HEK293 (cell line): ENCODE data around the gene C16orf92.

ENCODE experiments used
- HOXA7 ChIP-seq: sonication (generic); formaldehyde crosslinking; IDR thresholded peaks from 2 replicates; pipeline ENCODE4 v1.8.1; 2022; ENCODE audit warnings: missing genetic modification reagents, borderline replicate concordance
- HOXD13 ChIP-seq: sonication (generic); formaldehyde crosslinking; IDR thresholded peaks from 2 replicates; pipeline ENCODE4 v1.8.0; 2022; ENCODE audit warnings: missing genetic modification reagents, borderline replicate concordance
- IKZF3 ChIP-seq: fragments of 450-650 bp; IDR thresholded peaks from 2 replicates; pipeline ENCODE4 v1.5.0; 2018; ENCODE audit warnings: missing biosample characterization, mild to moderate bottlenecking, missing genetic modification characterization, moderate library complexity
- PATZ1 ChIP-seq: fragments of 450-650 bp; formaldehyde crosslinking; IDR thresholded peaks from 2 replicates; pipeline ENCODE4 v1.5.1; 2016; ENCODE audit warnings: missing biosample characterization, missing genetic modification characterization
- PRDM1 ChIP-seq: fragments of 450-650 bp; formaldehyde crosslinking; IDR thresholded peaks from 2 replicates; pipeline ENCODE4; 2016; ENCODE audit warnings: missing biosample characterization, missing genetic modification characterization
- RBAK ChIP-seq: fragments of 450-650 bp; formaldehyde crosslinking; IDR thresholded peaks from 2 replicates; pipeline ENCODE4 v1.5.1; 2016; ENCODE audit warnings: missing biosample characterization, missing genetic modification characterization
- ZFHX2 ChIP-seq: fragments of 450-650 bp; formaldehyde crosslinking; conservative IDR thresholded peaks from 2 replicates; pipeline ENCODE4 v1.5.1; 2016; ENCODE audit warnings: missing biosample characterization, missing genetic modification characterization
- ZNF133 ChIP-seq: fragments of 450-650 bp; formaldehyde crosslinking; IDR thresholded peaks from 2 replicates; pipeline ENCODE4 v1.5.1; 2016; ENCODE audit warnings: missing biosample characterization, missing genetic modification characterization
- ZNF140 ChIP-seq: fragments of 450-650 bp; formaldehyde crosslinking; IDR thresholded peaks from 2 replicates; pipeline ENCODE4 v1.5.1; 2016; ENCODE audit warnings: missing biosample characterization, missing genetic modification characterization
- ZNF221 ChIP-seq: fragments of 450-650 bp; formaldehyde crosslinking; IDR thresholded peaks from 2 replicates; pipeline ENCODE4 v1.5.1; 2017; ENCODE audit warnings: missing biosample characterization, missing genetic modification characterization, borderline replicate concordance
- ZNF366 ChIP-seq: fragments of 450-650 bp; formaldehyde crosslinking; conservative IDR thresholded peaks from 2 replicates; pipeline ENCODE4 v1.5.1; 2016; ENCODE audit warnings: missing biosample characterization, missing genetic modification characterization
- ZNF530 ChIP-seq: fragments of 450-650 bp; formaldehyde crosslinking; IDR thresholded peaks from 2 replicates; pipeline ENCODE4 v1.5.1; 2016; ENCODE audit warnings: low read depth, missing biosample characterization, missing genetic modification characterization
- ZNF654 ChIP-seq: fragments of 450-650 bp; formaldehyde crosslinking; IDR thresholded peaks from 2 replicates; pipeline ENCODE4 v1.5.1; 2016; ENCODE audit warnings: low read depth, missing biosample characterization, missing genetic modification characterization
- ZSCAN18 ChIP-seq: fragments of 450-650 bp; formaldehyde crosslinking; IDR thresholded peaks from 2 replicates; pipeline ENCODE4 v1.5.1; 2016; ENCODE audit warnings: missing biosample characterization, missing genetic modification characterization
- TF ChIP-seq, protein P1 (sequence below): fragments of 450-650 bp; formaldehyde crosslinking; IDR thresholded peaks from 2 replicates; pipeline ENCODE4 v1.5.1; 2017; ENCODE audit warnings: missing biosample characterization, missing genetic modification characterization
- TF ChIP-seq, protein P2 (sequence below): fragments of 450-650 bp; formaldehyde crosslinking; IDR thresholded peaks from 2 replicates; pipeline ENCODE4 v1.5.1; 2016; ENCODE audit warnings: missing biosample characterization, missing genetic modification characterization
- TF ChIP-seq, protein P3 (sequence below): fragments of 450-650 bp; formaldehyde crosslinking; IDR thresholded peaks from 2 replicates; pipeline ENCODE4 v1.5.1; 2017; ENCODE audit warnings: missing biosample characterization, missing genetic modification characterization

The C16orf92 gene

DNA sequence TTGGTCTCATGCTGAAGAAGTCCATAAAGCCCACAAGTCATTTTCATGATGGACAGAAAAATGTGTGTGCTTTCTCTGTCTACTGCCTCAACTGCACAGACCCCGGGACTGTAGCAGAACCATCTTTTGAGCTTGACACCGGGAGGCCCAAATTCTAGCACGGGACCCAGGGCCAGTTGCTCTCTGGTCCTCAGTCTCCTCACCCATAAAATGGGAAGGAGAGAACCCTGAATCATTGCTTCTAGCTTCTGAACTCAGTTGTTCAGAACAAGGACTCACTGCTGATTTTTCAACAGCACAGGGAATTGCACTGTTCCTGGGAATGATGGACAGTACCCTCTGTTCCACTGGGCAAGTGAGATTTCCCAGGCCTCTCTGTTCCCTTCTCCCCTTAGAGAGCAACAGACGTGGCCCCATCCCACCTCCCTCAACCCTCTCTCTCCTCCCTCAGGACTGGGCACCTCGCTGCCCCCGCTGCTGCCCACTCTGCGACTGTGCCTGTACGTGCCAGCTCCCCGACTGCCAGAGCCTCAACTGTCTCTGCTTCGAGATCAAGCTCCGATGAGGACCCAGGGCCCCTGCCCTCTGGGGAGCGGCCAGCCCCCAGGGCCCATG lies 40.4 kb downstream of the C16orf92 start (continued):
- no peak for TF ChIP-seq PATZ1 (tag by site-specific recombination)
- TF ChIP-seq ZNF140 (tag by site-specific recombination), result no peak
- no peak for TF ChIP-seq ZNF133 (tag by site-specific recombination)
- peak; percentile 18; the same call in 1 of the 2 replicates for TF ChIP-seq ZFHX2 (tag by site-specific recombination)
- TF ChIP-seq, protein P1, sequence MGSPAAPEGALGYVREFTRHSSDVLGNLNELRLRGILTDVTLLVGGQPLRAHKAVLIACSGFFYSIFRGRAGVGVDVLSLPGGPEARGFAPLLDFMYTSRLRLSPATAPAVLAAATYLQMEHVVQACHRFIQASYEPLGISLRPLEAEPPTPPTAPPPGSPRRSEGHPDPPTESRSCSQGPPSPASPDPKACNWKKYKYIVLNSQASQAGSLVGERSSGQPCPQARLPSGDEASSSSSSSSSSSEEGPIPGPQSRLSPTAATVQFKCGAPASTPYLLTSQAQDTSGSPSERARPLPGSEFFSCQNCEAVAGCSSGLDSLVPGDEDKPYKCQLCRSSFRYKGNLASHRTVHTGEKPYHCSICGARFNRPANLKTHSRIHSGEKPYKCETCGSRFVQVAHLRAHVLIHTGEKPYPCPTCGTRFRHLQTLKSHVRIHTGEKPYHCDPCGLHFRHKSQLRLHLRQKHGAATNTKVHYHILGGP (tag by site-specific recombination), result no peak
- TF ChIP-seq ZNF221 (tag by site-specific recombination), result no peak
- TF ChIP-seq, protein P2, sequence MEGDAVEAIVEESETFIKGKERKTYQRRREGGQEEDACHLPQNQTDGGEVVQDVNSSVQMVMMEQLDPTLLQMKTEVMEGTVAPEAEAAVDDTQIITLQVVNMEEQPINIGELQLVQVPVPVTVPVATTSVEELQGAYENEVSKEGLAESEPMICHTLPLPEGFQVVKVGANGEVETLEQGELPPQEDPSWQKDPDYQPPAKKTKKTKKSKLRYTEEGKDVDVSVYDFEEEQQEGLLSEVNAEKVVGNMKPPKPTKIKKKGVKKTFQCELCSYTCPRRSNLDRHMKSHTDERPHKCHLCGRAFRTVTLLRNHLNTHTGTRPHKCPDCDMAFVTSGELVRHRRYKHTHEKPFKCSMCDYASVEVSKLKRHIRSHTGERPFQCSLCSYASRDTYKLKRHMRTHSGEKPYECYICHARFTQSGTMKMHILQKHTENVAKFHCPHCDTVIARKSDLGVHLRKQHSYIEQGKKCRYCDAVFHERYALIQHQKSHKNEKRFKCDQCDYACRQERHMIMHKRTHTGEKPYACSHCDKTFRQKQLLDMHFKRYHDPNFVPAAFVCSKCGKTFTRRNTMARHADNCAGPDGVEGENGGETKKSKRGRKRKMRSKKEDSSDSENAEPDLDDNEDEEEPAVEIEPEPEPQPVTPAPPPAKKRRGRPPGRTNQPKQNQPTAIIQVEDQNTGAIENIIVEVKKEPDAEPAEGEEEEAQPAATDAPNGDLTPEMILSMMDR, result no peak
- TF ChIP-seq ZNF654 (tag by site-specific recombination), result 0 out of 2 replicates have a peak, but pooled peaks have one; percentile 7
- TF ChIP-seq IKZF3, result no peak
- no peak for TF ChIP-seq RBAK (tag by site-specific recombination)
- no peak for TF ChIP-seq PRDM1
- no peak for TF ChIP-seq ZSCAN18
- TF ChIP-seq HOXA7 (CRISPR knock-in tag), result no peak
- TF ChIP-seq HOXD13 (CRISPR knock-in tag), result no peak
- no peak for TF ChIP-seq ZNF530 (tag by site-specific recombination)
- TF ChIP-seq, protein P3, sequence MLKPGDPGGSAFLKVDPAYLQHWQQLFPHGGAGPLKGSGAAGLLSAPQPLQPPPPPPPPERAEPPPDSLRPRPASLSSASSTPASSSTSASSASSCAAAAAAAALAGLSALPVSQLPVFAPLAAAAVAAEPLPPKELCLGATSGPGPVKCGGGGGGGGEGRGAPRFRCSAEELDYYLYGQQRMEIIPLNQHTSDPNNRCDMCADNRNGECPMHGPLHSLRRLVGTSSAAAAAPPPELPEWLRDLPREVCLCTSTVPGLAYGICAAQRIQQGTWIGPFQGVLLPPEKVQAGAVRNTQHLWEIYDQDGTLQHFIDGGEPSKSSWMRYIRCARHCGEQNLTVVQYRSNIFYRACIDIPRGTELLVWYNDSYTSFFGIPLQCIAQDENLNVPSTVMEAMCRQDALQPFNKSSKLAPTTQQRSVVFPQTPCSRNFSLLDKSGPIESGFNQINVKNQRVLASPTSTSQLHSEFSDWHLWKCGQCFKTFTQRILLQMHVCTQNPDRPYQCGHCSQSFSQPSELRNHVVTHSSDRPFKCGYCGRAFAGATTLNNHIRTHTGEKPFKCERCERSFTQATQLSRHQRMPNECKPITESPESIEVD (tag by site-specific recombination), result no peak
- TF ChIP-seq ZNF366 (tag by site-specific recombination), result no peak
